ENCODE measurements around the gene POLH. TPM values are rescaled to one million over a fixed set of nuclear protein-coding genes. Genes with fewer than 3 reads are reported as not detected.
"Not testable (repeated sequence)": the region's sequence is repeated elsewhere in the genome, so short reads cannot be mapped to it uniquely, and the experiment has no call there.

POLH gene
- total RNA-seq, result 10 to 100 TPM; 12.3 to 23.8 TPM

DNA sequence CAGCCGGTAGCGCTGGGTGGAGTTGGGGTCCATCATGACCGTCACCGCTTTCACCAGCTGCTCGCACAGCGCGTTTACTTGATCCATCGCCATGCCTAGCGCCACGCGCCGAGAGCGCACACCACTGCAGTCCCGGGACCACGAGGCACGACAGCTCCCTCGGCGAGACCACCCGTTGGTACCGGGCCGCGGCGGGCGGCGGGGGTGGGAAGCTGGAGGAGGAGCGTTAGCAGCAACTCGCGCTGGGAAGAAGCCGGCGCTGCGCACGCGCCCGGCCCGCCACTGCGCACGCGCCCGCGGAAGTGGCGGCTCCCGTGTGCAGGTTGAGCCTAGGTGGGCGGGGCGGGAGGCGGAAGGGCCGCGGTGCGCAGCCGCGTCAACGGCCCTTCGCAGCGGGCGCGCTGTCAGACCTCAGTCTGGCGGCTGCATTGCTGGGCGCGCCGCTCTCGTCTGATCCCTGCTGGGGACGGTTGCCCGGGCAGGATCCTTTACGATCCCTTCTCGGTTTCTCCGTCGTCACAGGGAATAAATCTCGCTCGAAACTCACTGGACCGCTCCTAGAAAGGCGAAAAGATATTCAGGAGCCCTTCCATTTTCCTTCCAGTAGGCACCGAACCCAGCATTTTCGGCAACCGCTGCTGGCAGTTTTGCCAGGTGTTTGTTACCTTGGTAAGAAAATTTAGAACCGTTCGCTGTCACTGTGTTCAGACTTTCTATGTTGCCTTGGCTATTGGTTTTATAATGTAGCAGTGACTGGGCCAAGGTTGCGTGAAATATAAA, at the start of gene POLH, which contains the start of gene XPO5:
TSS of gene POLH (plus strand) at position 414 of the 780 bp plus-strand sequence. CDS start 6,135 bp downstream, outside the sequence.
TSS of gene XPO5 (minus strand) at position 267 of the 780 bp plus-strand sequence. CDS start at position 93, 174 bp downstream.
- H3K9me3 ChIP-seq, result no peaks in the 10 kb centered on the region
- TF ChIP-seq, protein P1, sequence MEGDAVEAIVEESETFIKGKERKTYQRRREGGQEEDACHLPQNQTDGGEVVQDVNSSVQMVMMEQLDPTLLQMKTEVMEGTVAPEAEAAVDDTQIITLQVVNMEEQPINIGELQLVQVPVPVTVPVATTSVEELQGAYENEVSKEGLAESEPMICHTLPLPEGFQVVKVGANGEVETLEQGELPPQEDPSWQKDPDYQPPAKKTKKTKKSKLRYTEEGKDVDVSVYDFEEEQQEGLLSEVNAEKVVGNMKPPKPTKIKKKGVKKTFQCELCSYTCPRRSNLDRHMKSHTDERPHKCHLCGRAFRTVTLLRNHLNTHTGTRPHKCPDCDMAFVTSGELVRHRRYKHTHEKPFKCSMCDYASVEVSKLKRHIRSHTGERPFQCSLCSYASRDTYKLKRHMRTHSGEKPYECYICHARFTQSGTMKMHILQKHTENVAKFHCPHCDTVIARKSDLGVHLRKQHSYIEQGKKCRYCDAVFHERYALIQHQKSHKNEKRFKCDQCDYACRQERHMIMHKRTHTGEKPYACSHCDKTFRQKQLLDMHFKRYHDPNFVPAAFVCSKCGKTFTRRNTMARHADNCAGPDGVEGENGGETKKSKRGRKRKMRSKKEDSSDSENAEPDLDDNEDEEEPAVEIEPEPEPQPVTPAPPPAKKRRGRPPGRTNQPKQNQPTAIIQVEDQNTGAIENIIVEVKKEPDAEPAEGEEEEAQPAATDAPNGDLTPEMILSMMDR (IDR thresholded peaks at IDR 0.05), result no peak
- DNase-seq, result peak; percentile 93
- no peaks in the 10 kb centered on the region for H3K36me3 ChIP-seq
- peak within 1 kb of the TSS; percentile 89 for H3K27ac ChIP-seq
- H3K9ac ChIP-seq (ENCODE audit: low read depth in 2 of 2, low read length in 2 of 2), result peak within 1 kb of the TSS; percentile 87 to 88
- intact Hi-C loops (cut with DNase I), result no loop called here
- no peaks in the 10 kb centered on the region for H3K27me3 ChIP-seq
- H3K4me3 ChIP-seq, result peak within 1 kb of the TSS; percentile 99
- H3K4me1 ChIP-seq, result no peaks in the 10 kb centered on the region

DNA sequence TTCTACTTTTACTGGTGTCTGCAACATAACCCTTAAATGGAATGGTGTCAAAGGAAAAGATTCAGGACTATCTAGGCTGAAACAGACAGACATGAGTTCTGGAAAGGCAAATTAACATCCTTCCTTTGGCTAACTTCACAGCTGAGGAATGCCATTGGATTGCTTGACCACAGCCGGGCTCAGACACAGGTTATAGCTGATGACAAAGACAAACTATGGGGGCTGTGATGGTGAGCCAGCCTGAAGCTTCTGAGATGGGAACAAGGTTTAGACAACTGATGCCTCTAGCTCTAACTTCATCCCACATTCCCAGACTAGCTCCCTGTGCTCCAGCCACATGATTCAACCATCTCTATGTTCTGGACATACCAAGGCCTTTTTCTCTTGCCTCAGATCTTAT, 43.8 kb upstream of the POLH start:
- TF ChIP-seq, protein P1 (IDR thresholded peaks at IDR 0.05), result no peak
- H3K4me3 ChIP-seq, result no peak overlapping the region
- H3K9me3 ChIP-seq, result no peaks in the 10 kb centered on the region
- no peaks in the 10 kb centered on the region for H3K36me3 ChIP-seq
- H3K4me1 ChIP-seq, result no peaks in the 10 kb centered on the region
- intact Hi-C loops (cut with DNase I), result no loop called here
- no peaks in the 10 kb centered on the region for H3K27me3 ChIP-seq
- no peak overlapping the region for H3K9ac ChIP-seq (ENCODE audit: low read depth in 2 of 2, low read length in 2 of 2)
- DNase-seq, result no peak
- no peak overlapping the region for H3K27ac ChIP-seq

DNA sequence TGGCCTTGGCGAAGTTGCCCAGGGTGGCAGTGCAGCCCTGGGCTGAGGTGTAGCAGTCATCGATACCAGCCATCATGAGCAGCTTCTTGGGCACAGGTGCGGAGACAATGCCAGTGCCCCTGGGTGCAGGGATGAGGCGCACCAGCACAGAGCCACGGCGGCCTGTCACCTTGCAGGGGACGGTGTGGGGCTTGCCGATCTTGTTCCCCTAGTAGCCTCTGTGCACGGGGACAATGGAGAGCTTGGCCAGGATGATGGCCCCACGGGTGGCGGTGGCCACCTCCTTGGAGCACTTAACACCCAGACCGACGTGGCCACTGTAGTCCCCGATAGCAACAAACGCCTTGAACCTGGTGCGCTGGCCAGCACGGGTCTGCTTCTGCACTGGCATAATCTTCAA, 37.0 kb upstream of the POLH start:
- H3K4me1 ChIP-seq; H3K27me3 ChIP-seq; H3K4me3 ChIP-seq; H3K27ac ChIP-seq; H3K9me3 ChIP-seq; H3K9ac ChIP-seq (ENCODE audit: low read depth in 2 of 2, low read length in 2 of 2); DNase-seq; intact Hi-C loops (cut with DNase I): not testable (repeated sequence)
- H3K36me3 ChIP-seq, result peaks cover 11% of the 10 kb centered on the region

DNA sequence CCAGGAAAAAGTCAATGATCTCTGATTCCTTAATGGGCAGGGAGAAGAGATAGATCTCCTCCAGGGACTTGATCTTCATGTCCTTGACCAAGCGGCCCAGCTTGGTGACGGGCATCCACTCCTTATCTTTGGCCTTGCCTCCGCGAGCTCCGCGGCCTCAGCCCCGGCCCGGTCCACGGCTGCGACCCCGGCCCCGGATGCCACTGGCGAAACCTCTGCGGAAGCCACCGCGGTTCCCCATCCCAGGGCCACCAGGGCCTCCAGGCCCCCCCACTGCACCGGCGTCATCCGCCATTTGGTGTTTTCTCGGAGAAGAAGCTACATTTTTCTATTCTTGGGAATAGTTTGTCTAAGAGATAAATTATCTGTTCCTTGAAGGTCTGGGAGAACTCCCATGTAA, 36.6 kb upstream of the POLH start:
- H3K36me3 ChIP-seq, result peaks cover 11% of the 10 kb centered on the region

DNA sequence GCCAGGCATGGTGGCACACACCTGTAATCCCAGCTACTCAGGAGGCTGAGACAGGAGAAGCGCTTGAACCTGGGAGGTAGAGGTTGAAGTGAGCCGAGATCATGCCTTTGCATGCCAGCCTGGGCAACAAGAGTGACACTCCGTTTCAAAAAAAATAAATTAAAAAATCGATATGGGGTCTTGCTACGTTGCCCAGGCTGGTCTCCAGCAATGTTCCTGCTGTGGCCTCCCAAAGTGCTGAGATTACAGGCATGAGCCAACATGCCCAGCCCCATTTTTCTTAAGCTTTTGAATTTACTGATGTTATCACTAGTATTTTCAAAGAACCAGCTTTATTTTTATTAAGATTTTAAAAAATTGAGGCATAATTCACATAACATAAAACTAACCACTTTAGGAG, 35.5 kb upstream of the POLH start:
- intact Hi-C loops (cut with DNase I), result no loop called here
- no peaks in the 10 kb centered on the region for H3K4me1 ChIP-seq
- H3K27ac ChIP-seq, result no peak overlapping the region
- no peak overlapping the region for H3K9ac ChIP-seq (ENCODE audit: low read depth in 2 of 2, low read length in 2 of 2)
- TF ChIP-seq, protein P1 (IDR thresholded peaks at IDR 0.05), result no peak
- H3K36me3 ChIP-seq, result peaks cover 11% of the 10 kb centered on the region
- no peak for DNase-seq
- H3K27me3 ChIP-seq, result no peaks in the 10 kb centered on the region
- no peaks in the 10 kb centered on the region for H3K9me3 ChIP-seq
- no peak overlapping the region for H3K4me3 ChIP-seq

More for the DNA sequence above, 36.6 kb upstream of the POLH start:
- H3K4me3 ChIP-seq; DNase-seq; intact Hi-C loops (cut with DNase I); H3K4me1 ChIP-seq; H3K27me3 ChIP-seq; H3K9me3 ChIP-seq; H3K27ac ChIP-seq; H3K9ac ChIP-seq (ENCODE audit: low read depth in 2 of 2, low read length in 2 of 2): not testable (repeated sequence)

DNA sequence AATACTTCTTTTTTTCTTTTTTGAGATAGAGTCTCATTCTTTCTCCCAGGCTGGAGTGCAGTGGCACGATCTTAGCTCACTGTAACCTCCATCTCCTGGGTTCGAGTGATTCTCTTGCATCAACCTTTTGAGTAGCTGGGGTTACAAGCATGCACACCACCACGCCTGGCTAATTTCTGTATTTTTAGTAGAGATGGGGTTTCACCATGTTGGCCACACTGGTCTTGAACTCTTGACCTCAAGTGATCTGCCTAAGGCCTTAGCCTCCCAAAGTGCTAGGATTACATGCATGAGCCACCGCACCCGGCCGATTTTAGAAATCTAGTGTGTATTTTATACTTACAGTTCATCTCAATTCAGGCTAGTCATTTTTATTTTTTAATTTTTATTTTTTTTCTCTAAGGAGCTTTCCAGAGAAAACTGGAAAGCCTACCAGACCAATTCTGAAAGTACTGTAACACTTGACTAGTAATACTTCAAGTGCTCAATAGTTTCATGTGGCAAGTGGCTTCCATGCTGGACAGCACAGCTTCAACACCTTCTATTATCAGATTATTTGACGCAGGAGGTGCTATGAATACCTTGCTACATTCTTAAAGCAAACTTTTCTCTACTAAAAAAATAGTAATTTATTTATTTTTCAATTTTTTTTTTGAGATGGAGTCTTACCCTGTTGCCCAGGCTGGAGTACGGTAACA, 34.1 kb upstream of the POLH start:
- H3K36me3 ChIP-seq, result peaks cover 11% of the 10 kb centered on the region
- intact Hi-C loops (cut with DNase I), result no loop called here
- no peaks in the 10 kb centered on the region for H3K4me1 ChIP-seq
- no peaks in the 10 kb centered on the region for H3K27me3 ChIP-seq
- no peak overlapping the region for H3K9ac ChIP-seq (ENCODE audit: low read depth in 2 of 2, low read length in 2 of 2)
- TF ChIP-seq, protein P1 (IDR thresholded peaks at IDR 0.05), result no peak
- H3K27ac ChIP-seq, result no peak overlapping the region
- DNase-seq, result no peak
- H3K9me3 ChIP-seq, result no peaks in the 10 kb centered on the region
- no peak overlapping the region for H3K4me3 ChIP-seq
